Measurements from ENCODE around the gene IGFBP2. TPM values are rescaled to one million over a fixed set of nuclear protein-coding genes. Genes with fewer than 3 reads are reported as not detected.

Gene IGFBP2, protein sequence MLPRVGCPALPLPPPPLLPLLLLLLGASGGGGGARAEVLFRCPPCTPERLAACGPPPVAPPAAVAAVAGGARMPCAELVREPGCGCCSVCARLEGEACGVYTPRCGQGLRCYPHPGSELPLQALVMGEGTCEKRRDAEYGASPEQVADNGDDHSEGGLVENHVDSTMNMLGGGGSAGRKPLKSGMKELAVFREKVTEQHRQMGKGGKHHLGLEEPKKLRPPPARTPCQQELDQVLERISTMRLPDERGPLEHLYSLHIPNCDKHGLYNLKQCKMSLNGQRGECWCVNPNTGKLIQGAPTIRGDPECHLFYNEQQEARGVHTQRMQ
- total RNA-seq, result 705 and 731 TPM in 2 replicates

DNA sequence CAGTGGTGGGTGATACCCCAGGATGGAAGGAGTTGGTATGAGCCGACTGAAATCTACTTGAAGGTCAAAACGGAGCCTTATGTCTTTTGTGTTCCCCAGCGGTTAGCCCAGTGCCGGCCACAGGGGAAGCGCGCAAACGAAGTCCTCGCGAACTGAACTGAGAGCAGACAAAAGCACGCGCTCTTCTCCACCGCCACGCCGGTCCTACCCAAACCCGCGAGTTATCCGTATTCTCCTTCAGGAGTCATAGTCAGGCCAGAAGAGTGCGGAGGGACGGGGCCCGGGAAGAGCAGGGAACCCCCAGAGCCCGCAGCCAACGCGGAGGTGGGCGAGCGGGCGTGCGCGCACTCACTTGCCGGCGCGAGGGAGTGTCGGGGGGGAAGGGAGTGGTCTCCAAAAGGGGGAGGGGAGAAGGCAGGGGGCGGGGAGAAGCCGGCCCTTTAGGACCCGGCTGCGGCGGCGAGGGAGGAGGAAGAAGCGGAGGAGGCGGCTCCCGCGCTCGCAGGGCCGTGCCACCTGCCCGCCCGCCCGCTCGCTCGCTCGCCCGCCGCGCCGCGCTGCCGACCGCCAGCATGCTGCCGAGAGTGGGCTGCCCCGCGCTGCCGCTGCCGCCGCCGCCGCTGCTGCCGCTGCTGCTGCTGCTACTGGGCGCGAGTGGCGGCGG lies at the start of gene IGFBP2:
TSS of gene IGFBP2 (plus strand) at position 469 of the 664 bp plus-strand sequence. CDS start at position 573, 104 bp downstream.

GRCh38 chr2:216695401-216695821 lies 62.2 kb downstream of the IGFBP2 start, which contains the start of gene IGFBP5:
IGFBP5 (minus strand) TSS chr2:216695549; CDS start chr2:216694775, 774 bp downstream.

Other genes starting within 250 kb of the IGFBP2 start
- gene SMARCAL1, start 220.9 kb upstream of the IGFBP2 start, total RNA-seq, result 18.0 and 22.2 TPM in 2 replicates
- gene RPL37A, start 134.6 kb upstream of the IGFBP2 start, total RNA-seq, result 1,530 and 1,551 TPM in 2 replicates
- 1,272 and 1,451 TPM in 2 replicates for gene IGFBP5, start 62.1 kb downstream of the IGFBP2 start, total RNA-seq
- gene TNP1, start 226.6 kb downstream of the IGFBP2 start, total RNA-seq, result not detected in 2 replicates